ENCODE results near the gene PCDHB7. TPM values are rescaled to one million over a fixed set of nuclear protein-coding genes. Genes with fewer than 3 reads are reported as not detected.
"Not testable (repeated sequence)": the region's sequence is repeated elsewhere in the genome, so short reads cannot be mapped to it uniquely, and the experiment has no call there.

The PCDHB7 gene
- total and polyA plus RNA-seq, 2 experiments from 2014 or later: 0.51 to 0.65 TPM

GRCh38 chr5:141208478-141208877, 36.0 kb downstream of the PCDHB7 start, which contains the start of gene PCDHB12:
Gene PCDHB12 (plus strand): TSS chr5:141208719. CDS start chr5:141208908, 189 bp downstream.
- H3K4me3 ChIP-seq: peak within 1 kb of the TSS; percentile 56
- H3K9me3 ChIP-seq (ENCODE audit: low read depth): no peaks in the 10 kb centered on the region
- peak; percentile 55 for DNase-seq
- no peaks in the 10 kb centered on the region for H3K4me1 ChIP-seq (ENCODE audit: insufficient read depth)
- peak within 1 kb of the TSS; percentile 50; the same call in 1 of the 2 replicates for H2AFZ ChIP-seq
- no peaks in the 10 kb centered on the region for H3K27me3 ChIP-seq (replicated peaks; ENCODE audit: insufficient read depth)
- TF ChIP-seq EZH2 (IDR thresholded peaks at IDR 0.05; ENCODE audit: insufficient read depth, poor library complexity, severe bottlenecking) (no peak), EZH2phosphoT487 (IDR thresholded peaks at IDR 0.05; ENCODE audit: insufficient read depth, low read depth) (no peak)
- no peaks in the 10 kb centered on the region for H3K36me3 ChIP-seq (ENCODE audit: low read depth)
- WGBS, 2 experiments (ENCODE audit: low coverage in 1 of 2, low lambda C conversion rate in 2 of 2, missing lambda C conversion rate in 2 of 2): 17 to 19% methylated on average over 11 of the region's 11 CpGs
- H3K9ac ChIP-seq: no peak within 1 kb of the TSS
- in situ Hi-C loops (cut with MboI): no loop called here
- H3F3A ChIP-seq (ENCODE audit: insufficient read depth): no peaks in the 10 kb centered on the region
- H3K4me2 ChIP-seq (ENCODE audit: unreplicated experiment): no peak within 1 kb of the TSS
- H4K20me1 ChIP-seq (ENCODE audit: insufficient read depth): no peaks in the 10 kb centered on the region
- no peaks in the 10 kb centered on the region for H3K79me2 ChIP-seq (ENCODE audit: insufficient read depth)
- no peak within 1 kb of the TSS for H3K27ac ChIP-seq
- no peaks in the 10 kb centered on the region for H3K9me2 ChIP-seq (ENCODE audit: insufficient read depth)

GRCh38 chr5:141210281-141210680, 37.8 kb downstream of the PCDHB7 start:
- H3K36me3 ChIP-seq (ENCODE audit: low read depth); in situ Hi-C loops (cut with MboI); H4K20me1 ChIP-seq (ENCODE audit: insufficient read depth); DNase-seq; H3K27ac ChIP-seq; H3K9me3 ChIP-seq (ENCODE audit: low read depth); H2AFZ ChIP-seq; H3K9me2 ChIP-seq (ENCODE audit: insufficient read depth); H3K27me3 ChIP-seq (replicated peaks; ENCODE audit: insufficient read depth); H3K9ac ChIP-seq; H3K4me3 ChIP-seq; H3K79me2 ChIP-seq (ENCODE audit: insufficient read depth); H3F3A ChIP-seq (ENCODE audit: insufficient read depth); H3K4me2 ChIP-seq (ENCODE audit: unreplicated experiment); H3K4me1 ChIP-seq (ENCODE audit: insufficient read depth): not testable (repeated sequence)
- whole genome bisulfite sequencing, 2 experiments (ENCODE audit: low coverage in 1 of 2, low lambda C conversion rate in 2 of 2, missing lambda C conversion rate in 2 of 2): 37 to 45% methylated on average over 19 to 33 of the region's 39 CpGs

DNA sequence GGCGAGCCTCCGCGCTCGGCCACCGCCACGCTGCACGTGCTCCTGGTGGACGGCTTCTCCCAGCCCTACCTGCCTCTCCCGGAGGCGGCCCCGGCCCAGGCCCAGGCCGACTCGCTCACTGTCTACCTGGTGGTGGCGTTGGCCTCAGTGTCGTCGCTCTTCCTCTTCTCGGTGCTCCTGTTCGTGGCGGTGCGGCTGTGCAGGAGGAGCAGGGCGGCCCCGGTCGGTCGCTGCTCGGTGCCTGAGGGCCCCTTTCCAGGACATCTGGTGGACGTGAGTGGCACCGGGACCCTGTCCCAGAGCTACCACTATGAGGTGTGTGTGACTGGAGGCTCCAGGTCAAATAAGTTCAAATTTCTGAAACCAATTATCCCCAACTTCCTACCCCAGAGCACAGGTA, 38.4 kb downstream of the PCDHB7 start:
- DNase-seq; in situ Hi-C loops (cut with MboI); H2AFZ ChIP-seq; H3K9me3 ChIP-seq (ENCODE audit: low read depth); H3K79me2 ChIP-seq (ENCODE audit: insufficient read depth); H4K20me1 ChIP-seq (ENCODE audit: insufficient read depth); H3K9ac ChIP-seq; H3K27me3 ChIP-seq (replicated peaks; ENCODE audit: insufficient read depth); H3K36me3 ChIP-seq (ENCODE audit: low read depth); H3F3A ChIP-seq (ENCODE audit: insufficient read depth); H3K27ac ChIP-seq; H3K4me2 ChIP-seq (ENCODE audit: unreplicated experiment); H3K4me3 ChIP-seq; H3K9me2 ChIP-seq (ENCODE audit: insufficient read depth); H3K4me1 ChIP-seq (ENCODE audit: insufficient read depth): not testable (repeated sequence)
- 27 to 38% methylated on average over 15 to 20 of the region's 27 CpGs for WGBS, 2 experiments (ENCODE audit: low coverage in 1 of 2, low lambda C conversion rate in 2 of 2, missing lambda C conversion rate in 2 of 2)

DNA sequence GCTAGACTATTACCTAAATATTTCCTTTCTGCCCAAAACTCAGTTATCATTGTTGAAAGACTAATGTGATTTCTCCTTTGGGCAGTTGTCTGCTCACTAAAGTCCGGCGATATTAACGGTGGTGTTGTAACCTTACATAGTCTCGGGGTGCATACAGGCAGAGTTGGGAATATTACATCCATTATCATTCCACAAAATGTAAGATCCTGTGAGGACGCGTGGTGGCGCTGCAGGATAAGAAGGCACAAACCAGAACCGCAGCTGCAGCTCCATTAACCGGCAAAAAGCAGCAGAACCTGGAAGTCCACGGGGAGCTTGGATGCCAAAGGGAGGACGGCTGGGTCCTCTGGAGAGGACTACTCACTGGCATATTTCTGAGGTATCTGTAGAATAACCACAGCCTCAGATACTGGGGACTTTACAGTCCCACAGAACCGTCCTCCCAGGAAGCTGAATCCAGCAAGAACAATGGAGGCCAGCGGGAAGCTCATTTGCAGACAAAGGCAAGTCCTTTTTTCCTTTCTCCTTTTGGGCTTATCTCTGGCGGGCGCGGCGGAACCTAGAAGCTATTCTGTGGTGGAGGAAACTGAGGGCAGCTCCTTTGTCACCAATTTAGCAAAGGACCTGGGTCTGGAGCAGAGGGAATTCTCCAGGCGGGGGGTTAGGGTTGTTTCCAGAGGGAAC, 41.4 kb downstream of the PCDHB7 start, which contains the start of gene PCDHB13:
TSS of gene PCDHB13 (plus strand) at position 264 of the 684 bp plus-strand sequence. CDS start at position 469, 205 bp downstream.
- peak; percentile 80 for DNase-seq
- H3K9me3 ChIP-seq (ENCODE audit: low read depth); H3F3A ChIP-seq (ENCODE audit: insufficient read depth); H3K36me3 ChIP-seq (ENCODE audit: low read depth); H3K27me3 ChIP-seq (replicated peaks; ENCODE audit: insufficient read depth); H3K4me1 ChIP-seq (ENCODE audit: insufficient read depth); H3K9me2 ChIP-seq (ENCODE audit: insufficient read depth); in situ Hi-C loops (cut with MboI); H4K20me1 ChIP-seq (ENCODE audit: insufficient read depth); H3K79me2 ChIP-seq (ENCODE audit: insufficient read depth); H3K27ac ChIP-seq: not testable (repeated sequence)
- peak within 1 kb of the TSS; percentile 67 for H2AFZ ChIP-seq
- peak within 1 kb of the TSS; percentile 64 for H3K4me3 ChIP-seq
- 7 to 10% methylated on average over 13 of the region's 18 CpGs for WGBS, 2 experiments (ENCODE audit: low coverage in 1 of 2, low lambda C conversion rate in 2 of 2, missing lambda C conversion rate in 2 of 2)
- 0 out of 2 replicates have a peak within 1 kb of the TSS, but pooled peaks have one; percentile 38 for H3K9ac ChIP-seq
- H3K4me2 ChIP-seq (ENCODE audit: unreplicated experiment): peak within 1 kb of the TSS; percentile 45

GRCh38 chr5:141214583-141214982, 42.1 kb downstream of the PCDHB7 start:
- in situ Hi-C loops (cut with MboI); H3K27me3 ChIP-seq (replicated peaks; ENCODE audit: insufficient read depth): not testable (repeated sequence)
- 44 to 46% methylated on average over 9 to 12 of the region's 12 CpGs for WGBS, 2 experiments (ENCODE audit: low coverage in 1 of 2, low lambda C conversion rate in 2 of 2, missing lambda C conversion rate in 2 of 2)

GRCh38 chr5:141215504-141215903, 43.1 kb downstream of the PCDHB7 start:
- H3K27me3 ChIP-seq (replicated peaks; ENCODE audit: insufficient read depth); H3F3A ChIP-seq (ENCODE audit: insufficient read depth); H2AFZ ChIP-seq; H3K4me2 ChIP-seq (ENCODE audit: unreplicated experiment); H3K36me3 ChIP-seq (ENCODE audit: low read depth); H3K4me3 ChIP-seq; H3K27ac ChIP-seq; H3K79me2 ChIP-seq (ENCODE audit: insufficient read depth); DNase-seq; H3K9me3 ChIP-seq (ENCODE audit: low read depth); H4K20me1 ChIP-seq (ENCODE audit: insufficient read depth); H3K4me1 ChIP-seq (ENCODE audit: insufficient read depth); in situ Hi-C loops (cut with MboI); H3K9me2 ChIP-seq (ENCODE audit: insufficient read depth); H3K9ac ChIP-seq: not testable (repeated sequence)
- WGBS, 2 experiments (ENCODE audit: low coverage in 1 of 2, low lambda C conversion rate in 2 of 2, missing lambda C conversion rate in 2 of 2): 28 to 41% methylated on average over 28 to 39 of the region's 40 CpGs

More at GRCh38 chr5:141214583-141214982, 42.1 kb downstream of the PCDHB7 start:
- not testable (repeated sequence) for H3K9me2 ChIP-seq (ENCODE audit: insufficient read depth); H3K36me3 ChIP-seq (ENCODE audit: low read depth); H3K27ac ChIP-seq; H3K9ac ChIP-seq; H3F3A ChIP-seq (ENCODE audit: insufficient read depth); H3K4me2 ChIP-seq (ENCODE audit: unreplicated experiment); H3K4me1 ChIP-seq (ENCODE audit: insufficient read depth); DNase-seq; H3K79me2 ChIP-seq (ENCODE audit: insufficient read depth); H4K20me1 ChIP-seq (ENCODE audit: insufficient read depth); H3K9me3 ChIP-seq (ENCODE audit: low read depth); H2AFZ ChIP-seq; H3K4me3 ChIP-seq

DNA sequence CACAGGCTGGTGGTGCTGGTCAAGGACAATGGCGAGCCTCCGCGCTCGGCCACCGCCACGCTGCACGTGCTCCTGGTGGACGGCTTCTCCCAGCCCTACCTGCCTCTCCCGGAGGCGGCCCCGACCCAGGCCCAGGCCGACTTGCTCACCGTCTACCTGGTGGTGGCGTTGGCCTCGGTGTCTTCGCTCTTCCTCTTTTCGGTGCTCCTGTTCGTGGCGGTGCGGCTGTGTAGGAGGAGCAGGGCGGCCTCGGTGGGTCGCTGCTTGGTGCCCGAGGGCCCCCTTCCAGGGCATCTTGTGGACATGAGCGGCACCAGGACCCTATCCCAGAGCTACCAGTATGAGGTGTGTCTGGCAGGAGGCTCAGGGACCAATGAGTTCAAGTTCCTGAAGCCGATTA, 43.6 kb downstream of the PCDHB7 start:
- H3K36me3 ChIP-seq (ENCODE audit: low read depth); H3K4me1 ChIP-seq (ENCODE audit: insufficient read depth); H3K79me2 ChIP-seq (ENCODE audit: insufficient read depth); H3K4me3 ChIP-seq; DNase-seq; H3K9me2 ChIP-seq (ENCODE audit: insufficient read depth); H3K9me3 ChIP-seq (ENCODE audit: low read depth); H4K20me1 ChIP-seq (ENCODE audit: insufficient read depth); H2AFZ ChIP-seq; in situ Hi-C loops (cut with MboI); H3K4me2 ChIP-seq (ENCODE audit: unreplicated experiment); H3K27ac ChIP-seq; H3F3A ChIP-seq (ENCODE audit: insufficient read depth); H3K27me3 ChIP-seq (replicated peaks; ENCODE audit: insufficient read depth); H3K9ac ChIP-seq: not testable (repeated sequence)
- WGBS, 2 experiments (ENCODE audit: low coverage in 1 of 2, low lambda C conversion rate in 2 of 2, missing lambda C conversion rate in 2 of 2): 44 to 53% methylated on average over 14 to 19 of the region's 26 CpGs

All from GM23248 (cell line).